Stimulated activated CD8-positive, alpha-beta memory T cell treated with anti-CD3 and anti-CD28 coated beads, Interleukin-12 subunit alpha, Interleukin-12 subunit beta, amount 100 ng/mL, for 24 hours (primary cell): ENCODE results near the gene PDE4D.
"Not testable (repeated sequence)": the region's sequence is repeated elsewhere in the genome, so short reads cannot be mapped to it uniquely, and the experiment has no call there.

Experiments
- DNase-seq: peaks from one replicate; pipeline ENCODE4 v3.0.0-alpha.2; 2020; ENCODE audit errors: extremely low read depth

The PDE4D gene

GRCh38 chr5:59328709-59329296 is 564.7 kb downstream of the PDE4D start:
- no peak for DNase-seq

- DNase-seq: no peak
Measured at GRCh38 chr5:59327191-59327980, 566.1 kb downstream of the PDE4D start.

GRCh38 chr5:59326596-59326995 is 566.9 kb downstream of the PDE4D start:
- no peak for DNase-seq

- DNase-seq: no peak
Measured at GRCh38 chr5:59325070-59325469, 568.5 kb downstream of the PDE4D start.

- DNase-seq: no peak
Measured at GRCh38 chr5:59322894-59323293, 570.6 kb downstream of the PDE4D start.

- DNase-seq: no peak
Measured at GRCh38 chr5:59322058-59322457, 571.5 kb downstream of the PDE4D start.

- DNase-seq: no peak
Measured at GRCh38 chr5:59321642-59322041, 571.9 kb downstream of the PDE4D start.

- no peak for DNase-seq
Measured at GRCh38 chr5:59320420-59320819, 573.1 kb downstream of the PDE4D start.

GRCh38 chr5:59319250-59319649 is 574.3 kb downstream of the PDE4D start:
- DNase-seq: no peak

GRCh38 chr5:59317774-59318205 is 575.7 kb downstream of the PDE4D start:
- DNase-seq: no peak

GRCh38 chr5:59317023-59317773 is 576.3 kb downstream of the PDE4D start:
- no peak for DNase-seq

- DNase-seq: no peak
Measured at GRCh38 chr5:59312223-59312622, 581.3 kb downstream of the PDE4D start.

GRCh38 chr5:59308685-59309084 is 584.8 kb downstream of the PDE4D start:
- not testable (repeated sequence) for DNase-seq

GRCh38 chr5:59303289-59303716 is 590.2 kb downstream of the PDE4D start:
- DNase-seq: not testable (repeated sequence)

GRCh38 chr5:59302509-59302908 is 591.0 kb downstream of the PDE4D start:
- DNase-seq: not testable (repeated sequence)

- DNase-seq: no peak
Measured at GRCh38 chr5:59301727-59302126, 591.8 kb downstream of the PDE4D start.

GRCh38 chr5:59300930-59301329 is 592.6 kb downstream of the PDE4D start:
- DNase-seq: no peak

- no peak for DNase-seq
Measured at GRCh38 chr5:59299006-59299405, 594.5 kb downstream of the PDE4D start.

- DNase-seq: no peak
Measured at GRCh38 chr5:59296317-59297264, 596.9 kb downstream of the PDE4D start.

- DNase-seq: no peak
Measured at GRCh38 chr5:59293700-59294099, 599.8 kb downstream of the PDE4D start.

GRCh38 chr5:59291941-59292340 is 601.6 kb downstream of the PDE4D start:
- DNase-seq: no peak
